Hepatocyte (in vitro differentiated cells): ENCODE data around the gene MARF1. TPM values are rescaled to one million over a fixed set of nuclear protein-coding genes. Genes with fewer than 3 reads are reported as not detected.

Experiments
- DNase-seq: peaks from one replicate; pipeline ENCODE4 v3.0.0-alpha.2; 2016; ENCODE audit warnings: low spot score
- H2AFZ ChIP-seq: fragments of 200-600 bp; sonication (generic); 2 replicates; pipeline ENCODE4 v1.6.0; 2016; ENCODE audit warnings: antibody characterized with exemption, mild to moderate bottlenecking
- H3K27ac ChIP-seq: fragments of 200-600 bp; sonication (generic); 2 replicates; pipeline ENCODE4 v1.5.1; 2016; ENCODE audit warnings: mild to moderate bottlenecking
- H3K27me3 ChIP-seq: fragments of 200-600 bp; sonication (generic); 2 replicates; pipeline ENCODE4 v1.6.1; 2016
- H3K36me3 ChIP-seq: fragments of 200-600 bp; sonication (generic); replicated peaks from 2 replicates; pipeline ENCODE4 v1.5.1; 2016; ENCODE audit warnings: low read depth; ENCODE audit not compliant: insufficient read depth
- H3K4me1 ChIP-seq: fragments of 200-600 bp; sonication (generic); 2 replicates; pipeline ENCODE4 v1.5.1; 2016; ENCODE audit warnings: mild to moderate bottlenecking, moderate library complexity; ENCODE audit not compliant: insufficient read depth
- H3K4me2 ChIP-seq: fragments of 200-600 bp; sonication (generic); 2 replicates; pipeline ENCODE4 v1.6.0; 2016
- H3K4me3 ChIP-seq: fragments of 200-600 bp; sonication (generic); 2 replicates; pipeline ENCODE4 v1.5.1; 2016; ENCODE audit warnings: mild to moderate bottlenecking
- H3K79me2 ChIP-seq: fragments of 200-600 bp; sonication (generic); 2 replicates; pipeline ENCODE4 v1.6.0; 2017; ENCODE audit warnings: mild to moderate bottlenecking
- H3K9me2 ChIP-seq: fragments of 200-600 bp; sonication (generic); replicated peaks from 2 replicates; pipeline ENCODE4 v1.6.0; 2017; ENCODE audit warnings: mild to moderate bottlenecking; ENCODE audit not compliant: insufficient read depth
- H3K9me3 ChIP-seq: fragments of 200-600 bp; sonication (generic); 2 replicates; pipeline ENCODE4 v1.5.1; 2016; ENCODE audit warnings: low read depth, mild to moderate bottlenecking
- H4K20me1 ChIP-seq: fragments of 200-600 bp; sonication (generic); 2 replicates; pipeline ENCODE4 v1.6.0; 2016; ENCODE audit warnings: mild to moderate bottlenecking; ENCODE audit not compliant: insufficient read depth, poor library complexity, severe bottlenecking
- CTCF ChIP-seq: fragments of 200-600 bp; sonication (generic); IDR thresholded peaks from 2 replicates; pipeline ENCODE4 v1.5.1; 2016; ENCODE audit warnings: antibody characterized with exemption, mild to moderate bottlenecking; ENCODE audit not compliant: poor library complexity
- EZH2 ChIP-seq: fragments of 200-600 bp; sonication (generic); IDR thresholded peaks from 2 replicates; pipeline ENCODE4 v1.6.1; 2016; ENCODE audit warnings: antibody characterized with exemption, mild to moderate bottlenecking, borderline replicate concordance
- EZH2phosphoT487 ChIP-seq: fragments of 200-600 bp; sonication (generic); IDR thresholded peaks from one replicate; pipeline ENCODE4 v1.6.1; 2018; ENCODE audit warnings: antibody characterized with exemption, mild to moderate bottlenecking, low read depth, moderate library complexity; ENCODE audit not compliant: unreplicated experiment, severe bottlenecking
- WGBS: methylation state at CpG from one replicate; pipeline ENCODE4 v1.1.6; 2016; ENCODE audit warnings: low lambda C conversion rate; ENCODE audit errors: missing lambda C conversion rate; 5-methylcytosine and 5-hydroxymethylcytosine counted together
- polyA plus RNA-seq: library from polyadenylated mRNA; unstranded; fragments of >200 nt; fragmentation: Nextera tagmentation; extraction: Ambion mirVana; gene quantifications from 2 replicates; pipeline ENCODE4 v1.2.1, GENCODE V29; 2016
- total RNA-seq: library from RNA; depleted of rRNA; stranded (reverse); fragments of >200 nt; gene quantifications from 2 replicates; pipeline ENCODE4 v1.2.3, GENCODE V29; 2014

The MARF1 gene
- total and polyA plus RNA-seq, 2 experiments from 2014 or later, result 7.0 to 15.5 TPM

GRCh38 chr16:15598648-15599190, 44.2 kb downstream of the MARF1 start:
- no peak for DNase-seq
- no peaks in the 10 kb centered on the region for H3K79me2 ChIP-seq
- no peaks in the 10 kb centered on the region for H3K27me3 ChIP-seq
- no peaks in the 10 kb centered on the region for H4K20me1 ChIP-seq
- no peaks in the 10 kb centered on the region for H3K9me2 ChIP-seq
- H3K27ac ChIP-seq, result no peak overlapping the region
- no peak overlapping the region for H3K4me2 ChIP-seq
- H3K36me3 ChIP-seq, result no peaks in the 10 kb centered on the region
- no peak overlapping the region for H2AFZ ChIP-seq
- no peaks in the 10 kb centered on the region for H3K9me3 ChIP-seq
- TF ChIP-seq EZH2phosphoT487 (no peak), CTCF (no peak), EZH2 (no peak)
- WGBS, result 92% methylated on average over 17 of the region's 17 CpGs
- no peaks in the 10 kb centered on the region for H3K4me1 ChIP-seq
- H3K4me3 ChIP-seq, result no peak overlapping the region

- Histone ChIP-seq H3K79me2 (no peaks in the 10 kb centered on the region), H3K27me3 (no peaks in the 10 kb centered on the region), H3K4me1 (no peaks in the 10 kb centered on the region), H3K9me2 (no peaks in the 10 kb centered on the region), H2AFZ (no peak overlapping the region), H3K4me2 (no peak overlapping the region), H3K27ac (no peak overlapping the region), H3K9me3 (no peaks in the 10 kb centered on the region), H3K4me3 (no peak overlapping the region), H4K20me1 (no peaks in the 10 kb centered on the region), H3K36me3 (no peaks in the 10 kb centered on the region)
- 96% methylated on average over 12 of the region's 15 CpGs for WGBS
- no peak for DNase-seq
- TF ChIP-seq EZH2phosphoT487, result no peak
- no peak for TF ChIP-seq EZH2
- TF ChIP-seq CTCF, result no peak
These were observed 44.9 kb downstream of the MARF1 start for GRCh38 chr16:15597822-15598647.

GRCh38 chr16:15597135-15597534, 45.8 kb downstream of the MARF1 start:
- H3K9me2 ChIP-seq, result no peaks in the 10 kb centered on the region
- no peak overlapping the region for H2AFZ ChIP-seq
- no peak overlapping the region for H3K4me2 ChIP-seq
- no peak overlapping the region for H3K4me3 ChIP-seq
- no peaks in the 10 kb centered on the region for H3K9me3 ChIP-seq
- H3K36me3 ChIP-seq, result no peaks in the 10 kb centered on the region
- TF ChIP-seq CTCF, result no peak
- TF ChIP-seq EZH2phosphoT487, result no peak
- TF ChIP-seq EZH2, result no peak
- H3K4me1 ChIP-seq, result no peaks in the 10 kb centered on the region
- no peaks in the 10 kb centered on the region for H4K20me1 ChIP-seq
- H3K79me2 ChIP-seq, result no peaks in the 10 kb centered on the region
- H3K27ac ChIP-seq, result no peak overlapping the region
- no peaks in the 10 kb centered on the region for H3K27me3 ChIP-seq
- no peak for DNase-seq
- WGBS, result 90% methylated on average over 5 of the region's 6 CpGs
